GM23248 (cell line): ENCODE results near the gene SLC19A1.

ENCODE experiments used
- EZH2 ChIP-seq: fragments of 200-600 bp; sonication (generic); IDR thresholded peaks from 2 replicates; pipeline ENCODE4 v1.6.1; 2018; ENCODE audit warnings: antibody characterized with exemption, mild to moderate bottlenecking; ENCODE audit not compliant: insufficient read depth, poor library complexity, severe bottlenecking
- EZH2phosphoT487 ChIP-seq: fragments of 200-600 bp; sonication (generic); IDR thresholded peaks from 2 replicates; pipeline ENCODE4 v1.6.1; 2018; ENCODE audit warnings: antibody characterized with exemption, moderate library complexity, mild to moderate bottlenecking, low read depth; ENCODE audit not compliant: insufficient read depth

- TF ChIP-seq EZH2phosphoT487 (no peak), EZH2 (no peak)
Observed at GRCh38 chr21:45502600-45502999, 39.6 kb downstream of the SLC19A1 start.
